Calu3 (cell line): ENCODE data around the gene CD1E. TPM values are rescaled to one million over a fixed set of nuclear protein-coding genes. Genes with fewer than 3 reads are reported as not detected.
"Not testable (repeated sequence)": the region's sequence is repeated elsewhere in the genome, so short reads cannot be mapped to it uniquely, and the experiment has no call there.

Source experiments
- BruUV-seq: library from RNA; stranded (reverse); fragments of 400-500 nt; replicated peaks from 2 replicates; lab custom pipeline; 2021; lab: Mats Ljungman, UMichigan
- CTCF ChIA-PET: fragments of 300-600 bp; sonication (Branson Sonifier 250); formaldehyde crosslinking; loops from one replicate; lab custom pipeline; 2022; ENCODE audit warnings: antibody characterized with exemption; lab: Charles Lee
- DNase-seq: peaks from one replicate; pipeline ENCODE4 v3.0.0; 2022
- H3K27ac Mint-ChIP-seq: one replicate; pipeline ENCODE4 v1.8.0; 2022; ENCODE audit warnings: mixed read lengths; ENCODE audit not compliant: unreplicated experiment
- H3K27me3 Mint-ChIP-seq: one replicate; pipeline ENCODE4 v1.8.0; 2022; ENCODE audit warnings: mixed read lengths; ENCODE audit not compliant: unreplicated experiment
- H3K36me3 Mint-ChIP-seq: one replicate; pipeline ENCODE4 v1.8.0; 2022; ENCODE audit warnings: mild to moderate bottlenecking, moderate library complexity, mixed read lengths; ENCODE audit not compliant: insufficient read depth, unreplicated experiment
- H3K4me1 Mint-ChIP-seq: one replicate; pipeline ENCODE4 v1.8.0; 2022; ENCODE audit warnings: mild to moderate bottlenecking, low read depth, mixed read lengths; ENCODE audit not compliant: unreplicated experiment
- H3K4me3 Mint-ChIP-seq: one replicate; pipeline ENCODE4 v1.8.0; 2022; ENCODE audit warnings: mild to moderate bottlenecking, low read depth, moderate library complexity, mixed read lengths; ENCODE audit not compliant: unreplicated experiment
- H3K9me3 Mint-ChIP-seq: one replicate; pipeline ENCODE4 v1.8.0; 2022; ENCODE audit warnings: low read depth, mixed read lengths; ENCODE audit not compliant: unreplicated experiment
- intact Hi-C: fragments of 100-400 bp; cut with micrococcal nuclease; formaldehyde crosslinking; loops from one replicate; pipeline ENCODE4 v1.10.0; 2022; ENCODE audit not compliant: unreplicated experiment
- total RNA-seq: library from RNA; stranded (reverse); gene quantifications from 2 replicates; pipeline ENCODE4 v1.2.3, GENCODE V29; 2022
- TF ChIP-seq, protein P1 (sequence below): fragments of 200-600 bp; IDR thresholded peaks from one replicate; pipeline ENCODE4 v1.8.0; 2022; ENCODE audit warnings: antibody characterized with exemption; ENCODE audit not compliant: unreplicated experiment

The CD1E gene
- total RNA-seq, 1 experiment from 2014 or later: not detected

GRCh38 chr1:158333405-158334155 is 20.1 kb upstream of the CD1E start:
- CTCF ChIA-PET: no interaction called here
- no peak for DNase-seq
- intact Hi-C loops: no loop called here
- no peak overlapping the region for H3K4me3 Mint-ChIP-seq
- no TSS peak for BruUV-seq
- no peaks in the 10 kb centered on the region for H3K9me3 Mint-ChIP-seq
- TF ChIP-seq, protein P1, sequence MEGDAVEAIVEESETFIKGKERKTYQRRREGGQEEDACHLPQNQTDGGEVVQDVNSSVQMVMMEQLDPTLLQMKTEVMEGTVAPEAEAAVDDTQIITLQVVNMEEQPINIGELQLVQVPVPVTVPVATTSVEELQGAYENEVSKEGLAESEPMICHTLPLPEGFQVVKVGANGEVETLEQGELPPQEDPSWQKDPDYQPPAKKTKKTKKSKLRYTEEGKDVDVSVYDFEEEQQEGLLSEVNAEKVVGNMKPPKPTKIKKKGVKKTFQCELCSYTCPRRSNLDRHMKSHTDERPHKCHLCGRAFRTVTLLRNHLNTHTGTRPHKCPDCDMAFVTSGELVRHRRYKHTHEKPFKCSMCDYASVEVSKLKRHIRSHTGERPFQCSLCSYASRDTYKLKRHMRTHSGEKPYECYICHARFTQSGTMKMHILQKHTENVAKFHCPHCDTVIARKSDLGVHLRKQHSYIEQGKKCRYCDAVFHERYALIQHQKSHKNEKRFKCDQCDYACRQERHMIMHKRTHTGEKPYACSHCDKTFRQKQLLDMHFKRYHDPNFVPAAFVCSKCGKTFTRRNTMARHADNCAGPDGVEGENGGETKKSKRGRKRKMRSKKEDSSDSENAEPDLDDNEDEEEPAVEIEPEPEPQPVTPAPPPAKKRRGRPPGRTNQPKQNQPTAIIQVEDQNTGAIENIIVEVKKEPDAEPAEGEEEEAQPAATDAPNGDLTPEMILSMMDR: no peak
- no peak overlapping the region for H3K27ac Mint-ChIP-seq
- H3K4me1 Mint-ChIP-seq: no peaks in the 10 kb centered on the region
- H3K36me3 Mint-ChIP-seq: no peaks in the 10 kb centered on the region
- no peaks in the 10 kb centered on the region for H3K27me3 Mint-ChIP-seq

DNA sequence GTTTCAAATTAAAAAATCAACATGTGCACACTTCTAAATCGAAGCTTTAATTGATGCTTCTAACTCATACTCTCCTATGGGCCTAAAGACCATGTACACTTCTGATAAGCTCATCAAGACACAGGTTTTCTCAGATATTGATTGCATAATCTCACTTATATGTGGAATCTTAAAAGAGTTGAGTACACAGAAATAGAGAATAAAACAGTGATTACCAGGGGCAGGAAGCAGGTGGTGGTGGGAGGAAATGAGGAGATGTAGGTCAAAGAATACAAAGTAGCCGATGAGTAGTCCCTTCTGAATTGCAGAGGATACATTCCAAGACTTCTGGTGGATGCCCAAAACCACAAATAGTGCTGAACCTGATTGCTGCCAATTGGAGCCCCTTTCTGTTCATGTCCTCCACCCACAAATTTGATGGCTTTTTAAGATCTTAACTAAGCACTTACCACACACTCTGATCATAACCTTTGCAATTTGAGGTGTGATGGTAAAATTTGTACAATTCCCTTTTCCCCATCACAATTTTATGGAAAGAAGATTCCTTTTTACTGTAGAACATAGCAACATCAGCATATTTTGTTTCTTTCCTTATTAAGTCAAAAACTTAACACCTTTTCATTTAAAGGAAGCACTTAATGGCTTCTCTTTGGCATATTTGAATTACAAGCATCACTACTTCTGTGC is 19.0 kb upstream of the CD1E start:
- no peak overlapping the region for H3K4me3 Mint-ChIP-seq
- intact Hi-C loops: no loop called here
- TF ChIP-seq, protein P1: no peak
- DNase-seq: no peak
- CTCF ChIA-PET: no interaction called here
- no peaks in the 10 kb centered on the region for H3K9me3 Mint-ChIP-seq
- H3K36me3 Mint-ChIP-seq: no peaks in the 10 kb centered on the region
- H3K27me3 Mint-ChIP-seq: no peaks in the 10 kb centered on the region
- no peak overlapping the region for H3K27ac Mint-ChIP-seq
- no TSS peak for BruUV-seq
- no peaks in the 10 kb centered on the region for H3K4me1 Mint-ChIP-seq

DNA sequence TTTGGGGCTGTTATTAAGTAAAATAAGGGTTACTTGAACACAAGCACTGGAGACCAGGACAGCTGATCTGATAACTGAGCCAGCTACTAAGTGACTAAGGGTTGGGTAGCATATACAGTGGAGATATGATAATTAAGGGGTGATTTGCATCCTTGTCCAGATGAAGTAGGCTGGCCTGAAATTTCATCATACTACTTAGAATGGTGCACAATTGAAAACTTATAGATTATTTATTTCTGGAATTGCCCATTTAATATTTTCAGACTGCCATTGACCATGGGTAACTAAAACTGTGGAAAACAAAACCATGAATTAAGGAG is 18.5 kb upstream of the CD1E start:
- Mint-ChIP-seq H3K4me3 (no peak overlapping the region), H3K27ac (no peak overlapping the region), H3K9me3 (no peaks in the 10 kb centered on the region), H3K4me1 (no peaks in the 10 kb centered on the region), H3K36me3 (no peaks in the 10 kb centered on the region), H3K27me3 (no peaks in the 10 kb centered on the region)
- CTCF ChIA-PET: no interaction called here
- intact Hi-C loops: no loop called here
- TF ChIP-seq, protein P1: no peak
- BruUV-seq: no TSS peak
- no peak for DNase-seq

GRCh38 chr1:158336413-158336812 is 17.3 kb upstream of the CD1E start:
- H3K27ac Mint-ChIP-seq, H3K27me3 Mint-ChIP-seq, H3K36me3 Mint-ChIP-seq, intact Hi-C loops, H3K9me3 Mint-ChIP-seq, H3K4me1 Mint-ChIP-seq, BruUV-seq, H3K4me3 Mint-ChIP-seq: not testable (repeated sequence)
- CTCF ChIA-PET: interaction anchor here (0.6 kb wide), 1 partner anchor 155 kb away, joined by 3 read pairs; no protein-coding TSS in a partner anchor
- peak; percentile 46 for DNase-seq

GRCh38 chr1:158348946-158349345 is 4.7 kb upstream of the CD1E start:
- H3K36me3 Mint-ChIP-seq, DNase-seq, H3K4me1 Mint-ChIP-seq, H3K4me3 Mint-ChIP-seq, H3K9me3 Mint-ChIP-seq, intact Hi-C loops, CTCF ChIA-PET, H3K27ac Mint-ChIP-seq, BruUV-seq: not testable (repeated sequence)
- peaks cover 11% of the 10 kb centered on the region for H3K27me3 Mint-ChIP-seq
